Measurements from ENCODE around the gene SETD1B. TPM values are rescaled to one million over a fixed set of nuclear protein-coding genes. Genes with fewer than 3 reads are reported as not detected.
"Not testable (repeated sequence)": the region's sequence is repeated elsewhere in the genome, so short reads cannot be mapped to it uniquely, and the experiment has no call there.

The SETD1B gene
- total and polyA plus RNA-seq, 2 donors, result 3.0 to 11.8 TPM

- Histone ChIP-seq H3K4me3 (ENCODE audit: low read length in 2 of 2) (no peak overlapping the region), H3K27ac (ENCODE audit: low read depth in 1 of 2, low read length in 1 of 2) (no peak overlapping the region), H3K27me3 (ENCODE audit: control insufficient read depth in 2 of 2, insufficient read depth in 1 of 2, low read length in 1 of 2) (peaks cover 0 to 8% of the 10 kb centered on the region in 2 donors), H3K9me3 (ENCODE audit: control insufficient read depth in 2 of 2, insufficient read depth in 1 of 2, low read length in 1 of 2) (no peaks in the 10 kb centered on the region), H3K36me3 (ENCODE audit: control insufficient read depth in 2 of 2, insufficient read depth in 2 of 2, low read length in 1 of 2) (no peaks in the 10 kb centered on the region), H3K4me1 (ENCODE audit: control insufficient read depth in 2 of 2, insufficient read depth in 2 of 2, low read length in 2 of 2) (peaks cover 0 to 9% of the 10 kb centered on the region in 2 donors)
- DNase-seq (ENCODE audit: low read depth in 6 of 9, low spot score in 9 of 9), result no peak
- 92% methylated on average over 10 of the region's 10 CpGs for WGBS
These were observed 54.5 kb downstream of the SETD1B start for GRCh38 chr12:121858318-121858661.

GRCh38 chr12:121858662-121859572 is 55.1 kb downstream of the SETD1B start, which contains the start of gene HPD:
TSS of gene HPD (minus strand) at chr12:121858859. CDS start at chr12:121858823, 36 bp downstream.
- Histone ChIP-seq H3K27me3 (ENCODE audit: control insufficient read depth in 2 of 2, insufficient read depth in 1 of 2, low read length in 1 of 2) (peaks cover 0 to 8% of the 10 kb centered on the region in 2 donors), H3K9me3 (ENCODE audit: control insufficient read depth in 2 of 2, insufficient read depth in 1 of 2, low read length in 1 of 2) (no peaks in the 10 kb centered on the region), H3K27ac (ENCODE audit: low read depth in 1 of 2, low read length in 1 of 2) (no peak within 1 kb of the TSS), H3K36me3 (ENCODE audit: control insufficient read depth in 2 of 2, insufficient read depth in 2 of 2, low read length in 1 of 2) (no peaks in the 10 kb centered on the region), H3K4me3 (ENCODE audit: low read length in 2 of 2) (no peak within 1 kb of the TSS), H3K4me1 (ENCODE audit: control insufficient read depth in 2 of 2, insufficient read depth in 2 of 2, low read length in 2 of 2) (peaks cover 0 to 9% of the 10 kb centered on the region in 2 donors)
- WGBS, result 94% methylated on average over 16 of the region's 16 CpGs
- DNase-seq (ENCODE audit: low read depth in 6 of 9, low spot score in 9 of 9), result no peak

- no peak for DNase-seq (ENCODE audit: low read depth in 6 of 9, low spot score in 9 of 9)
- Histone ChIP-seq H3K4me1 (ENCODE audit: control insufficient read depth in 2 of 2, insufficient read depth in 2 of 2, low read length in 2 of 2) (peaks cover 0 to 9% of the 10 kb centered on the region in 2 donors), H3K4me3 (ENCODE audit: low read length in 2 of 2) (no peak overlapping the region), H3K36me3 (ENCODE audit: control insufficient read depth in 2 of 2, insufficient read depth in 2 of 2, low read length in 1 of 2) (no peaks in the 10 kb centered on the region), H3K27me3 (ENCODE audit: control insufficient read depth in 2 of 2, insufficient read depth in 1 of 2, low read length in 1 of 2) (peaks cover 0 to 3% of the 10 kb centered on the region in 2 donors), H3K27ac (ENCODE audit: low read depth in 1 of 2, low read length in 1 of 2) (no peak overlapping the region), H3K9me3 (ENCODE audit: control insufficient read depth in 2 of 2, insufficient read depth in 1 of 2, low read length in 1 of 2) (no peaks in the 10 kb centered on the region)
- 98% methylated on average over 1 of the region's 1 CpG for WGBS
These were observed 56.4 kb downstream of the SETD1B start for GRCh38 chr12:121860257-121860656.

GRCh38 chr12:121860699-121861098 is 56.9 kb downstream of the SETD1B start:
- H3K4me3 ChIP-seq (ENCODE audit: low read length in 2 of 2); H3K4me1 ChIP-seq (ENCODE audit: control insufficient read depth in 2 of 2, insufficient read depth in 2 of 2, low read length in 2 of 2); H3K27ac ChIP-seq (ENCODE audit: low read depth in 1 of 2, low read length in 1 of 2); H3K9me3 ChIP-seq (ENCODE audit: control insufficient read depth in 2 of 2, insufficient read depth in 1 of 2, low read length in 1 of 2); H3K36me3 ChIP-seq (ENCODE audit: control insufficient read depth in 2 of 2, insufficient read depth in 2 of 2, low read length in 1 of 2); H3K27me3 ChIP-seq (ENCODE audit: control insufficient read depth in 2 of 2, insufficient read depth in 1 of 2, low read length in 1 of 2); DNase-seq (ENCODE audit: low read depth in 6 of 9, low spot score in 9 of 9): not testable (repeated sequence)
- WGBS, result 97% methylated on average over 4 of the region's 4 CpGs

GRCh38 chr12:121861636-121862254 is 57.9 kb downstream of the SETD1B start:
- no peak for DNase-seq (ENCODE audit: low read depth in 6 of 9, low spot score in 9 of 9)
- Histone ChIP-seq H3K27me3 (ENCODE audit: control insufficient read depth in 2 of 2, insufficient read depth in 1 of 2, low read length in 1 of 2) (peaks cover 0 to under 1% of the 10 kb centered on the region in 2 donors), H3K9me3 (ENCODE audit: control insufficient read depth in 2 of 2, insufficient read depth in 1 of 2, low read length in 1 of 2) (no peaks in the 10 kb centered on the region), H3K27ac (ENCODE audit: low read depth in 1 of 2, low read length in 1 of 2) (no peak overlapping the region), H3K4me3 (ENCODE audit: low read length in 2 of 2) (no peak overlapping the region), H3K36me3 (ENCODE audit: control insufficient read depth in 2 of 2, insufficient read depth in 2 of 2, low read length in 1 of 2) (no peaks in the 10 kb centered on the region), H3K4me1 (ENCODE audit: control insufficient read depth in 2 of 2, insufficient read depth in 2 of 2, low read length in 2 of 2) (no peaks in the 10 kb centered on the region)
- 86% methylated on average over 11 of the region's 11 CpGs for WGBS

- H3K4me3 ChIP-seq (ENCODE audit: low read length in 2 of 2), result no peak overlapping the region
- no peak overlapping the region for H3K27ac ChIP-seq (ENCODE audit: low read depth in 1 of 2, low read length in 1 of 2)
- H3K9me3 ChIP-seq (ENCODE audit: control insufficient read depth in 2 of 2, insufficient read depth in 1 of 2, low read length in 1 of 2), result no peaks in the 10 kb centered on the region
- H3K27me3 ChIP-seq (ENCODE audit: control insufficient read depth in 2 of 2, insufficient read depth in 1 of 2, low read length in 1 of 2), result no peaks in the 10 kb centered on the region
- H3K4me1 ChIP-seq (ENCODE audit: control insufficient read depth in 2 of 2, insufficient read depth in 2 of 2, low read length in 2 of 2), result no peaks in the 10 kb centered on the region
- 96% methylated on average over 4 of the region's 4 CpGs for WGBS
- no peak for DNase-seq (ENCODE audit: low read depth in 6 of 9, low spot score in 9 of 9)
- H3K36me3 ChIP-seq (ENCODE audit: control insufficient read depth in 2 of 2, insufficient read depth in 2 of 2, low read length in 1 of 2), result no peaks in the 10 kb centered on the region
These were observed 62.5 kb downstream of the SETD1B start for GRCh38 chr12:121866331-121866730.

- not testable (repeated sequence) for H3K27ac ChIP-seq (ENCODE audit: low read depth in 1 of 2, low read length in 1 of 2); H3K4me1 ChIP-seq (ENCODE audit: control insufficient read depth in 2 of 2, insufficient read depth in 2 of 2, low read length in 2 of 2); H3K9me3 ChIP-seq (ENCODE audit: control insufficient read depth in 2 of 2, insufficient read depth in 1 of 2, low read length in 1 of 2); H3K4me3 ChIP-seq (ENCODE audit: low read length in 2 of 2); H3K27me3 ChIP-seq (ENCODE audit: control insufficient read depth in 2 of 2, insufficient read depth in 1 of 2, low read length in 1 of 2); H3K36me3 ChIP-seq (ENCODE audit: control insufficient read depth in 2 of 2, insufficient read depth in 2 of 2, low read length in 1 of 2); DNase-seq (ENCODE audit: low read depth in 6 of 9, low spot score in 9 of 9)
- 96% methylated on average over 8 of the region's 8 CpGs for WGBS
These were observed 65.4 kb downstream of the SETD1B start for GRCh38 chr12:121869229-121869628.

- H3K4me3 ChIP-seq (ENCODE audit: low read length in 2 of 2), result no peak overlapping the region
- no peak for DNase-seq (ENCODE audit: low read depth in 6 of 9, low spot score in 9 of 9)
- H3K27ac ChIP-seq (ENCODE audit: low read depth in 1 of 2, low read length in 1 of 2), result no peak overlapping the region
- no peaks in the 10 kb centered on the region for H3K9me3 ChIP-seq (ENCODE audit: control insufficient read depth in 2 of 2, insufficient read depth in 1 of 2, low read length in 1 of 2)
- no peaks in the 10 kb centered on the region for H3K4me1 ChIP-seq (ENCODE audit: control insufficient read depth in 2 of 2, insufficient read depth in 2 of 2, low read length in 2 of 2)
- H3K27me3 ChIP-seq (ENCODE audit: control insufficient read depth in 2 of 2, insufficient read depth in 1 of 2, low read length in 1 of 2), result no peaks in the 10 kb centered on the region
- no peaks in the 10 kb centered on the region for H3K36me3 ChIP-seq (ENCODE audit: control insufficient read depth in 2 of 2, insufficient read depth in 2 of 2, low read length in 1 of 2)
- WGBS, result 89% methylated on average over 3 of the region's 3 CpGs
These were observed 67.7 kb downstream of the SETD1B start for GRCh38 chr12:121871467-121871866.

GRCh38 chr12:121872546-121873215 is 68.9 kb downstream of the SETD1B start:
- H3K36me3 ChIP-seq (ENCODE audit: control insufficient read depth in 2 of 2, insufficient read depth in 2 of 2, low read length in 1 of 2), result no peaks in the 10 kb centered on the region
- DNase-seq (ENCODE audit: low read depth in 6 of 9, low spot score in 9 of 9), result no peak
- 92% methylated on average over 5 of the region's 5 CpGs for WGBS
- H3K27ac ChIP-seq (ENCODE audit: low read depth in 1 of 2, low read length in 1 of 2), result no peak overlapping the region
- no peaks in the 10 kb centered on the region for H3K4me1 ChIP-seq (ENCODE audit: control insufficient read depth in 2 of 2, insufficient read depth in 2 of 2, low read length in 2 of 2)
- H3K27me3 ChIP-seq (ENCODE audit: control insufficient read depth in 2 of 2, insufficient read depth in 1 of 2, low read length in 1 of 2), result no peaks in the 10 kb centered on the region
- H3K4me3 ChIP-seq (ENCODE audit: low read length in 2 of 2), result no peak overlapping the region
- H3K9me3 ChIP-seq (ENCODE audit: control insufficient read depth in 2 of 2, insufficient read depth in 1 of 2, low read length in 1 of 2), result no peaks in the 10 kb centered on the region
